Measurements from ENCODE around the gene DHRS12. TPM values are rescaled to one million over a fixed set of nuclear protein-coding genes. Genes with fewer than 3 reads are reported as not detected.

DHRS12 gene
- polyA plus RNA-seq, 3 donors = 18.5 to 22.3 (median 19.2) TPM

DNA sequence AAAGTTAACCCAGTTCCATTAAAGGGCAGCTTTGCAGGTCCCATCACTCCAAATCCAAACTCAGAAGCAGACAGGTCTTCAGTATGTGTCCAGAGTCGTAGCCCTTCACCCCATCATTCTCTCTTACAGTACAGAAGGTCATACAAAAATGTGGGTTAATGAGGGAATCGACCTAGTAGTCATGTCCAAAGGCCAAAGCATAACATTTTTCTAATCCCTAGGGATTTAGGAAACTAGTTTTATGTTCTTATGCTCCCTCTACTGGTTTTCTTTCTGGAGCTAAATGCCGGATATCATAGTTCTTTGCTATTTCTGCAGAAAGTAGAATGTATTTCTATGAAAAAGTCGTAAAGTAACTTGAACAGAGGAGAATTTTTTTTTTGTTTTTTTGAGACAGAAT, 72.2 kb downstream of the DHRS12 start:
- no peak for DNase-seq (ENCODE audit: low read depth in 3 of 3, low spot score in 2 of 3)

DNA sequence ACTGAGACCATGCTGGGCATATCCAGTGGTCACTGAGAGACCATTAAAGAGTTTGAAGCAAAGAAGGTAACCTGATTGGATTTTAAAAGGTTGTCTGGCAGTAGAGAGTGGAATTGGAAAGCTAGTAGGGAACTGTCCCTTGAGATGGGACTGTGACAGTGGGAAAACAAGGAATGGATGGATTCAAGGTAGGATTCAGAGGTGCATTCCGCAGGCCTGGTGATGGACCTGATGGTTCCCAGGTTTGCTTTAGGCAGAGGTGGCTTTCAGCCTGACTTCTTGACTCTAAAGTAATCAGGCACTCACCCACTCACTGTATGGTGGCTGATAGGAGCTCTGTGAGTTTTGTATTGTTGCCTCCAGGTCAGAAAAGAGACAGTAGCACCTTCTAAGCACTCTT, 73.0 kb downstream of the DHRS12 start:
- no peak for DNase-seq (ENCODE audit: low read depth in 3 of 3, low spot score in 2 of 3)

DNA sequence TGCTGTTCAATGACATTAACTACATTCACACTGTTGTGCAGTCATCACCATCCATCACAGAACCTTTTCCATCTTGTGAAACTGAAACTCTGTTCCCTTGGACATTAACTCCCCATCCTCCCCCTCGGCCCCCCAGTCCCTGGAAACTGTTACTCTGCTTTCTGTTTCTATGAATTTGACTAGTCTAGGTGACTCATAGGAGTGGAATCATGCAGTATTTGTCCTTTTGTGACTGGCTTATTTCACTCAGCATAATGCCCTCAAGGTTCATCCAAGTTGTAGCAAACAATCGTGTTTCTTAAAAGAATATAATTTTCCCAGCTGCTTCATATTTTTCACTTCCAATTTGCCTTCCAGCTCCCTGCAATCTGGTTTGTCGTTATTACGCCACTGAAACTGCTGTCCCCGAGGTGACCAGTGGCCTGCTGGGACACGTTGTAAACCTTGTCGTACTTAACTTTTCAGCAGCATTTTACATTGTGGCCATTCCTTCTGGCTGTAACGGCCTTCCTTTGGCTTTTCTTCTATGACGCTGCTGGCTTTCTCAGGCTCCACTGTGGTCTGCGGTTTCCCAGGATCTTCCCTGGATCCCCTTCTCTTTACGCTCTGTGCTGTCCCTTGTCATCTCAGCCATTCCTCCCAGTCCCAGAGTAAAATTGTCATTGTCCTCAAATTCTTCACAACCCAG, 74.0 kb downstream of the DHRS12 start:
- DNase-seq (ENCODE audit: low read depth in 3 of 3, low spot score in 2 of 3) = no peak

DNA sequence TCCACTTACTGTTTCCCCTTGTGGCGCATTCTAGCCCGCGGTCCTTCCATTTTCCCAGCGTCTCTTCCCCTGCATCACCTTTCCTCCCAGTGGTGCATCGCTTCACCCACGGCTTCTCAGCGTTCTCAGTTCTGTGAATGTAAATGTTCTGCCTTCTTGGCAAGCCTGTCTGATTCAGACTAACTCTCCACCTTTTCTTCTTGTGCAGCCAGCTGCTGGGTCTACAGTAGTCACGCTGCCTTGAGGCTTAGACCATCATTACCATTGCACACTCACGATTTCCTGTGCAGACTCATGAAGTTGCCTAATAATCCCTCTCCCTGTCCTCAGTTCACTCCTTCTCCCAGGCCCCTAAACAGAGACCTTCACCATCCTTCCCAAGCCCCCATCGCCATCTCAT, 75.0 kb downstream of the DHRS12 start:
- DNase-seq (ENCODE audit: low read depth in 3 of 3, low spot score in 2 of 3) = no peak

DNA sequence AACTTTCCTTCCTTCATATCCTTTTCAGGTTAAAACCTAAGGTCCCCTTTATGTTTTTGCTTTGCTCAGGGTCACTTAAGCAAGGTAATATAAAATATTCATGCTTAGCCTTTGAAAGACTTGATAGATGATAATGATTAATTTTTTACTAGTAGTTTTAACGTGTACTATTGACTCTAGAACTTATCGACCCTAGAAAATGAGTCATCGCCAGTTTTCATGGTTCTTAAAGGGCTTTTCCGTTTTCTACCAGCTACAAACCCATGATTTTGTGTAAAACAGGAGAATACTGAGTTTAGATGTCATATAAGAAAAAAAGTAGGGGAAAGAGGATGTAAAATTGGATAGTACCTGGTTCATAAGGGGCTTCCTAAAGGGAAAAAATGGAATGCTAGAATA, 75.7 kb downstream of the DHRS12 start:
- DNase-seq (ENCODE audit: low read depth in 3 of 3, low spot score in 2 of 3) = no peak

DNA sequence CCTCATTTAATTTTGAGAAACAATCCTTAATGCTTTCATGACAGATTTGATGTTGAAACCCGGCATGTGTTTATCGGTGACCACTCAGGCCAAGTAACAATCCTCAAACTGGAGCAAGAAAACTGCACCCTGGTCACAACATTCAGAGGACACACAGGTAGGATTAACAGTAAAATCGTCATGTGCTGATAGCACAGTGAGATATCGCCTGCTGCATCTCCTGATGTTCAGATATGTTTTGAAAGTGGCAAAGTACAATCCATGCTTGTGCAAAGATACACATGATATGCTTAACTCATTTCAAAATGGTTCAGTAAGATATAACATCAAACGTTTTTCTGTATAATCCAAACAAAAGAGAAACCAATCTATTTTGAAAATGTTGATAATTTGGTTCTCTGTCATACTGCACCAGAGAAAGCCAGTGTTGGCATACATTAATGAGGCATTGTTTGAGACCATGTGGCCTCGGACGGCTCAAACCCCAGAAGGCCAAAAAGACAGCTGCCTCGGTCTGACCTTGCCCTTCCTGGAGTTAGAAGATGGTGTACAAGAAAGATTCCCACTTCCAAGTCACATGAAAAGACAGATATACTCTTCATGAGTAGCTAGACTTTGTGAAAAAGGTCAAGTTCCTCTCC, 76.2 kb downstream of the DHRS12 start:
- no peak for DNase-seq (ENCODE audit: low read depth in 3 of 3, low spot score in 2 of 3)

DNA sequence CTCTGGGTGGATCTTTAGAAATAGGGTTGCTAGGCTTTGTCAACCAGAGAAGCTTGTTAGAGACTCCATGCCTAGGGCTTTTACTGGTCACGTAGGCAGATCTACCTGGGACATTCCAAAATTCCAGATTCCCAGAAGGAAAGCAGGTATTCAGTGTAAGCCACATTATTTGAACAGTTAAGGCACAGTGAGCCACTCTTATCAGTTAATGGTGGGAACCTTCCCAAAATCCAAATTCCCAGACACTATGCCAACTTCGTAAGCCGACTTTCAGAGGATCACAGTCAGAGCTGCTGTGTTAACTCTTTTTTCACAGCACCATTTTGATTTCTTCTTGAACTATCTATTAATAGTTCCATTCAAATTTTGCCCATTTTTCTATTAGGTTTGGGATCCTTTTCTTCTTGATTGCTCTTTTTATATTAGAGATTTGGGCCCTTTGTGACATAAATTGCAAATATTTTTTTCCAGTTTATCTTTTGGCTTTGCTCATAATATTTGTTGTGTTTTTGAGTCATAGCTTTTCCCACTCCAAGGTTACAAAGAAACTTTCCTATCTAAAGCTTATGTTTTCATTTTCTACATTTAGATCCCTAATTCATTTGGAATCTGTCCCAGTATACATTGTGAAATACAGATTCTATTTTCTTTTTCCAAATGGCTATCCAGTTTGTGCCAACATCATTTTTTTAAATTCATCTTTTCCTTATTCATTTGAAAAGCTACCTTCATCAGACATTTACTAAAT, 77.3 kb downstream of the DHRS12 start:
- no peak for DNase-seq (ENCODE audit: low read depth in 3 of 3, low spot score in 2 of 3)

DNA sequence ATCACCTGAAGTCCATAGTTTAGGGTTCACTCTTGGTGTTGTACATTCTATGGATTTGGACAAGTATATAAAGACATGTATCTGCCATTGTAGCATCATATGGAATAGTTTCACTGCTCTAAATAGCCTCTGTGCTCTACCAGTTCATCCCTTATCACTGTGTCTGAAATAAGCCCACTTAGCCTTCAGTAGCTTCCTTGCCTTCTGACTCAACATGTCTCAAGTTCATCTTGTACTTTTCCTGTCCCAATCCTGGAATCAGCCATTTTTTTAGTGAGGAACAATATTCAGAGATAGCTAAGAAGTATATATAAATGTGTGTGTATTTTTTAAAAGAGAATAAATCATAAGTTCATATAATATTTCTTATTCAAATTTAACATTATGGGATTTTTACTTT, 79.2 kb downstream of the DHRS12 start:
- DNase-seq (ENCODE audit: low read depth in 3 of 3, low spot score in 2 of 3) = no peak

DNA sequence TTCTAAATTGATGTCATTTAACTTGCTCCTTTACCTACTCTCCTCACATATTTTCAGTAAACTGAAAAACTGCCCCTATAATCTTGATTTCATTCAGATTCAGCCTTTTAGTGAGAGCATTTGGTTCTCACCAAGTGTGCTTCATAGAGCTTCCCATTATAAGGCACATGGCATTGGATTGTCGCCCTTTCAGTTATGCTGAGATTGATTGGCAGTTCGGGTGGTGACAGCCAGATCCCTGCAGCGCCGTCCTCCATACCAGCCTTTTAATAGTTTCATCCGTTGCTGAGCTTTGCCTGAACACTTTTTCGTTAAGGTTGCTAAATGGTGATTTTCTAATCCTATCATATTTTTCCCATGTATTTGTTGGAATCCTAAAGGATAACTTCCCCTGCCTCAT, 80.4 kb downstream of the DHRS12 start:
- no peak for DNase-seq (ENCODE audit: low read depth in 3 of 3, low spot score in 2 of 3)

DNA sequence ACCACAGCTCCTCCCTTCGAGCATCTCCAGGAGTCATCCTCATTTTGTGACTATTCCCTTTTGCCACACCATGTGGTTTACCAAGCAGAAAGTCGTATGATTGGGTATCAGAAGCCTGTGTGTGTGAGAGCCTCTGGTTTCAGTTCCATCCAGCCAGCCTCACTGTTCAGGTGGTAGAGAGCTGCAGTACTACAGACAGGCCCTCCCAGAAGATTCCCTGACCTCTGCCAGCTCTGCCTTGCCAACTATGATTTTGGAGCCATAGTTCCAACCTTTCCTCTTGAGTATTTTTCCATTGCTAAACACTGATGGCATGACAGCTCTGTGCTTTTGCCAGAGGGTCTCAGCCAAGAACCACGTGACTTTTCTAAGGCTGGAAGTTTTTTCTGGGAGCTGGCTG, 82.5 kb downstream of the DHRS12 start:
- DNase-seq (ENCODE audit: low read depth in 3 of 3, low spot score in 2 of 3) = no peak

DNA sequence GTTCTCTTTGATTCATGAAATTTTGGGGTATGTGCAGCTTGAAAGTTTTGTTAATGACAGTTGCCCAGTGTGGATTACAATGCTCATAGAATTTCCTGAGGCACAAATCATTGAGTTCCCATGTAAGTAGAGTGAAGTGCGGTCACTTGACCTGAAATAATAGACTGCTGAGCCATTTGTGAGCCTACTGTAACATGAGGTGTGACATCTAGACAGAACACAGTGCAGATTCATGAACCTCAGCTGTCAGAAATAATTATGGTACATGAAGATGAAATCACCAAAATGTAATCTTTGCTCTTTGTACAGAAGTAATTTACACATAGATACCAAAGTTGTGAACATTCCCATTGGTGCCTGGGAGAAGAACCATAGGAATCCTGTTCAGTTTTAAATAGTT, 84.6 kb downstream of the DHRS12 start:
- no peak for DNase-seq (ENCODE audit: low read depth in 3 of 3, low spot score in 2 of 3)

Other genes with a start within 250 kb of the DHRS12 start
- gene WDFY2, start 219.7 kb downstream of the DHRS12 start, polyA plus RNA-seq (ENCODE audit: insufficient read length in 3 of 3) = 10 to 100 TPM in 2 of 3 donors, 1 to 10 TPM in 1; 9.6 to 13.2 (median 11.7) TPM
- gene TMEM272, start 41.0 kb upstream of the DHRS12 start, polyA plus RNA-seq (ENCODE audit: insufficient read length in 3 of 3) = under 1 TPM; 0.22 to 0.42 (median 0.34) TPM
- gene CCDC70, start 57.8 kb upstream of the DHRS12 start, polyA plus RNA-seq (ENCODE audit: insufficient read length in 3 of 3) = not detected
- gene ATP7B, start 207.3 kb upstream of the DHRS12 start, polyA plus RNA-seq (ENCODE audit: insufficient read length in 3 of 3) = 10 to 100 TPM; 16.2 to 18.6 (median 17.1) TPM
- 10 to 100 TPM; 27.1 to 35.3 (median 31.8) TPM for gene ALG11, start 208.2 kb upstream of the DHRS12 start, polyA plus RNA-seq (ENCODE audit: insufficient read length in 3 of 3)
- 10 to 100 TPM; 33.3 to 37.2 (median 35.2) TPM for gene UTP14C, start 220.5 kb upstream of the DHRS12 start, polyA plus RNA-seq (ENCODE audit: insufficient read length in 3 of 3)